Psoas muscle (tissue), 8 donors: ENCODE measurements around the gene PRKRIP1. TPM values are rescaled to one million over a fixed set of nuclear protein-coding genes. Genes with fewer than 3 reads are reported as not detected.
"Not testable (repeated sequence)": the region's sequence is repeated elsewhere in the genome, so short reads cannot be mapped to it uniquely, and the experiment has no call there.

Source experiments
- ATAC-seq, 4 donors: fragments of 200-7000 bp; cut with Tn5 transposase; one replicate each; pipeline ENCODE4 v1.9.1; 2020; ENCODE audit warnings: moderate library complexity in 3 of 4, mild to moderate bottlenecking in 2 of 4
- DNase-seq, 2 donors: peaks; one replicate each; pipeline ENCODE4 v3.0.0-alpha.2; 2020
- H3K27ac ChIP-seq: fragments of 200-600 bp; one replicate; pipeline ENCODE4 v1.8.0; 2022
- H3K27me3 ChIP-seq, 3 donors: fragments of 200-600 bp in 1 of 3; one replicate each; pipeline versions ENCODE4 v1.6.1 to v1.8.0; 2013 to 2022; ENCODE audit warnings: low read length in 2 of 3, mild to moderate bottlenecking in 2 of 3, moderate library complexity in 1 of 3; ENCODE audit not compliant: insufficient read depth in 3 of 3
- H3K36me3 ChIP-seq, 2 donors: fragments of 200-600 bp in 1 of 2; one replicate each; pipeline versions ENCODE4 v1.6.1 to v1.8.0; 2013 to 2022; ENCODE audit warnings: low read depth in 1 of 2, mild to moderate bottlenecking in 1 of 2, moderate library complexity in 1 of 2; ENCODE audit not compliant: insufficient read depth in 1 of 2
- H3K4me1 ChIP-seq: fragments of 200-600 bp; one replicate; pipeline ENCODE4 v1.8.0; 2022
- H3K4me3 ChIP-seq: fragments of 200-600 bp; one replicate; pipeline ENCODE4 v1.8.0; 2022; ENCODE audit warnings: mild to moderate bottlenecking
- H3K9me3 ChIP-seq: fragments of 200-600 bp; one replicate; pipeline ENCODE4 v1.8.0; 2022
- WGBS, 3 donors: extraction: QIAGEN DNeasy Blood & Tissue Kit; methylation state at CpG; one replicate each; pipeline versions ENCODE4 v1.1.6 to v1.1.7; 2013; 5-methylcytosine and 5-hydroxymethylcytosine counted together
- intact Hi-C, 2 donors: fragments of 100-400 bp; cut with DNase I; formaldehyde crosslinking; loops; one replicate each; pipeline versions ENCODE4 v1.11.0 to v1.14.2; 2022
- long read RNA-seq, 2 donors: library from polyadenylated mRNA; unstranded; transcript quantifications; one replicate each; pipeline ENCODE4 v2.0.0, GENCODE V29; 2021
- polyA plus RNA-seq, 3 donors: library from polyadenylated mRNA; stranded (reverse); fragments of 200-250 nt; gene quantifications; one replicate each; pipeline ENCODE4 v1.2.3, GENCODE V29; 2013
- total RNA-seq, 4 donors: library from RNA; stranded (reverse); fragmentation: NEBNext Ultra II Directional in 2 of 4; extraction: Animal tissue kit (Norgen Biotek cat#: 25700) in 2 of 4; gene quantifications; one replicate each; pipeline versions ENCODE4 v1.2.1 to v1.2.4, GENCODE V29; 2021 to 2023
- TF ChIP-seq, protein P1 (sequence below): fragments of 200-600 bp; IDR thresholded peaks from one replicate; pipeline ENCODE4 v1.8.0; 2022; ENCODE audit warnings: antibody characterized with exemption
- donor health status: healthy with polysubstance abuse.
- donor health status: DM: no; HTN: no; CAD: no; lungs with moderate emphysema.
- donor health status: Bipolar disorder and iron deficiency.
- donor health status: healthy.
- donor health status: DM: yes; HTN: yes; CAD: no.
- donor health status: DM: no; HTN: no; CAD: no.
- donor health status: DM: no; HTN: no; CAD: no.
- donor health status: DM: yes; HTN: yes; CAD: no.

PRKRIP1 gene, protein sequence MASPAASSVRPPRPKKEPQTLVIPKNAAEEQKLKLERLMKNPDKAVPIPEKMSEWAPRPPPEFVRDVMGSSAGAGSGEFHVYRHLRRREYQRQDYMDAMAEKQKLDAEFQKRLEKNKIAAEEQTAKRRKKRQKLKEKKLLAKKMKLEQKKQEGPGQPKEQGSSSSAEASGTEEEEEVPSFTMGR
- 10 to 100 TPM in 3 of 4 donors, 1 to 10 TPM in 1; 9.7 to 20.1 (median 13.2) TPM for total RNA-seq
- polyA plus RNA-seq = 10 to 100 TPM; 13.1 to 20.4 (median 15.9) TPM
- long read RNA-seq, donor 1, partial matches to known transcripts = 0 of 14 reads
- long read RNA-seq, donor 1, other reads (novel, unspliced or antisense) = 6 of 14 reads
- long read RNA-seq, donor 2, transcript PRKRIP1-201 (6 exons, 2,159 nt) = major isoform, 21 of 71 reads
- long read RNA-seq, donor 2, partial matches to known transcripts = 3 of 71 reads
- long read RNA-seq, donor 2, other reads (novel, unspliced or antisense) = 41 of 71 reads

DNA sequence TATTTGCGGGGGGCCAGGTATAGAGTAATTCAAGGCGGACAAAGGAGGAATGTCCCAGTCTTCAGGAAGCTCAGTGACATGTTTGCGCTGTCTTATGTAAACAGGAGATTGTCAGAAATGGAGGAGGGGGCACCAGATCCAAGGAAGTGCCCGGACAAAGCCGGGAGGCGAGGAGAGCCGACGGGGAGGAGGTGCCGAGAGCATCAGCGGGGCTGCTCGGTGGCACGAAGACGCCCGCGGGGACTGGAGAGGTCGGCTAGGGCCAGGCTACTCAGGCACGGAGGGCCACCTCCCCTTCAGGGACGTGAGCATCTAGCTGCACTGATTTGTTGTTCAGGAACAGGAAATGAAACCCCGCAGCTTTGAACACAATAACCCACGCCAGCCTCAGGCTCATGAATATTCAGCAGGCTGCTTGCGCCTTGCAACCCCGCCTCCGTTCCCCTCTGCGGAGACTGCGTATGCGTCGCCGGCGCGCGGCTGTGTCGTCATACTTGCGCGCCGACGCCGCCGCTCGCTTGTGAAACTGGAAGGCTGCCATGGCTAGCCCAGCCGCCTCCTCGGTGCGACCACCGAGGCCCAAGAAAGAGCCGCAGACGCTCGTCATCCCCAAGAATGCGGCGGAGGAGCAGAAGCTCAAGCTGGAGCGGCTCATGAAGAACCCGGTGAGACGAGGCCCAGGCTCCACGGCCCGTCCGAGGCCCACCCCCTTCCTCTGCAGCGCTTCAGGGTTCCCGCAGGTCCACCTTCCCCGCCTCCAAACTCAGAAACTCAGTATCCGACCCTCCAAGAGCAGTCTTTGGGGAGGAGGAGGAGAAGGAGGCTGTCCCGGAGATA is at the start of gene PRKRIP1:
Gene PRKRIP1, plus strand, starts transcription at position 491 of the 837 bp plus-strand sequence. Its CDS starts 49 bp downstream, at position 540.
- H3K9me3 ChIP-seq = no peaks in the 10 kb centered on the region
- peak within 1 kb of the TSS; percentile 79 for H3K4me3 ChIP-seq
- WGBS, 3 donors = 1% methylated on average over 56 to 57 of the region's 59 CpGs
- intact Hi-C loops = no loop called here
- H3K4me1 ChIP-seq = peaks cover 6% of the 10 kb centered on the region
- H3K27ac ChIP-seq = peak within 1 kb of the TSS; percentile 82
- peaks cover 0 to 40% of the 10 kb centered on the region in 2 donors for H3K36me3 ChIP-seq
- peak; percentile 86 to 91 (median 87) for ATAC-seq
- no peaks in the 10 kb centered on the region for H3K27me3 ChIP-seq
- TF ChIP-seq, protein P1, sequence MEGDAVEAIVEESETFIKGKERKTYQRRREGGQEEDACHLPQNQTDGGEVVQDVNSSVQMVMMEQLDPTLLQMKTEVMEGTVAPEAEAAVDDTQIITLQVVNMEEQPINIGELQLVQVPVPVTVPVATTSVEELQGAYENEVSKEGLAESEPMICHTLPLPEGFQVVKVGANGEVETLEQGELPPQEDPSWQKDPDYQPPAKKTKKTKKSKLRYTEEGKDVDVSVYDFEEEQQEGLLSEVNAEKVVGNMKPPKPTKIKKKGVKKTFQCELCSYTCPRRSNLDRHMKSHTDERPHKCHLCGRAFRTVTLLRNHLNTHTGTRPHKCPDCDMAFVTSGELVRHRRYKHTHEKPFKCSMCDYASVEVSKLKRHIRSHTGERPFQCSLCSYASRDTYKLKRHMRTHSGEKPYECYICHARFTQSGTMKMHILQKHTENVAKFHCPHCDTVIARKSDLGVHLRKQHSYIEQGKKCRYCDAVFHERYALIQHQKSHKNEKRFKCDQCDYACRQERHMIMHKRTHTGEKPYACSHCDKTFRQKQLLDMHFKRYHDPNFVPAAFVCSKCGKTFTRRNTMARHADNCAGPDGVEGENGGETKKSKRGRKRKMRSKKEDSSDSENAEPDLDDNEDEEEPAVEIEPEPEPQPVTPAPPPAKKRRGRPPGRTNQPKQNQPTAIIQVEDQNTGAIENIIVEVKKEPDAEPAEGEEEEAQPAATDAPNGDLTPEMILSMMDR = no peak
- DNase-seq = peak; percentile 83 to 89

DNA sequence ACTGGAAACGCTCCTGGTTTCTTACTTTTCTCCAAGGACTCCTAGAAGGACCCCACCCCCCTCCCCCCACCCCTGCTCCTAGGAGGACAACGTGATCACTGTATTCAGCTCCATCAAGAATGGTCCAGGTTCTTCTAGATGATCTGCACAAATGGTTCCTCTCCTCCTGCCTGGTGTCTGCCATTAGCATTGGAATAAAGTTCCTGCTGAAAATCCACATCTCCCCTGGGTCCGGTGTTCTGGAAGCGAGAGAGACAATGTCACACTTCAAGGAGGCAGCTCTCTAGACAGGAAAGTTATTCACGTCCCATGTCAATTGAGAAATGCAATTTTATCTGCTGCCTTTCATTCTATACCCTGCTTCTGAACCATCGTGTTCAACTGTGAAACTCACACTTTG is 49.2 kb upstream of the PRKRIP1 start:
- ATAC-seq, DNase-seq, H3K27me3 ChIP-seq, H3K36me3 ChIP-seq, H3K4me3 ChIP-seq, intact Hi-C loops, H3K27ac ChIP-seq, H3K4me1 ChIP-seq, H3K9me3 ChIP-seq: not testable (repeated sequence)
- 79 to 91% (median 84%) methylated on average over 2 of the region's 6 CpGs for WGBS, 3 donors

DNA sequence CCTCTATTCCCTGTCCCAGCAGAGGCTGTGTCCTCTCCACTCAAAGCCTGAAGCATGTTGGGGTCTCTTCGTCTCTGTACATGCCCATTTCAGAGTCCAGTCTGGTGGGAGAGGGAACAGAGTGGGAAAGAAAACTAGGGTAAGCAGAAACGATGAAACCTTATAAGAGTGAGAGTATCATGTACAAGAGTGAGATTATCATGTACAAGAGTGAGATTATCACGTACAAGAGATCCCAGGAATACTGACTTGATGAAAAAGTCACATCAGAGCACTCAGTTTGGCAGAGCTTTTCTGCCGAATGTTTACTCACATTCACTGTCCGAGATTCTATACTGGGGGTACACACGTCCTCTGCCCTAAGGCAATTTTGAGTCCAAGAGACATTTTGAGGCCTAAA is 39.8 kb upstream of the PRKRIP1 start, which contains the start of gene SPDYE6:
Gene SPDYE6, minus strand, starts transcription at position 101 of the 400 bp plus-strand sequence. CDS start 421 bp downstream, outside the sequence.
- WGBS, 3 donors = no CpG with 5 or more reads among the region's 6 CpGs
- H3K27me3 ChIP-seq, H3K27ac ChIP-seq, H3K4me3 ChIP-seq, DNase-seq, intact Hi-C loops, H3K9me3 ChIP-seq, H3K36me3 ChIP-seq, ATAC-seq, H3K4me1 ChIP-seq: not testable (repeated sequence)

DNA sequence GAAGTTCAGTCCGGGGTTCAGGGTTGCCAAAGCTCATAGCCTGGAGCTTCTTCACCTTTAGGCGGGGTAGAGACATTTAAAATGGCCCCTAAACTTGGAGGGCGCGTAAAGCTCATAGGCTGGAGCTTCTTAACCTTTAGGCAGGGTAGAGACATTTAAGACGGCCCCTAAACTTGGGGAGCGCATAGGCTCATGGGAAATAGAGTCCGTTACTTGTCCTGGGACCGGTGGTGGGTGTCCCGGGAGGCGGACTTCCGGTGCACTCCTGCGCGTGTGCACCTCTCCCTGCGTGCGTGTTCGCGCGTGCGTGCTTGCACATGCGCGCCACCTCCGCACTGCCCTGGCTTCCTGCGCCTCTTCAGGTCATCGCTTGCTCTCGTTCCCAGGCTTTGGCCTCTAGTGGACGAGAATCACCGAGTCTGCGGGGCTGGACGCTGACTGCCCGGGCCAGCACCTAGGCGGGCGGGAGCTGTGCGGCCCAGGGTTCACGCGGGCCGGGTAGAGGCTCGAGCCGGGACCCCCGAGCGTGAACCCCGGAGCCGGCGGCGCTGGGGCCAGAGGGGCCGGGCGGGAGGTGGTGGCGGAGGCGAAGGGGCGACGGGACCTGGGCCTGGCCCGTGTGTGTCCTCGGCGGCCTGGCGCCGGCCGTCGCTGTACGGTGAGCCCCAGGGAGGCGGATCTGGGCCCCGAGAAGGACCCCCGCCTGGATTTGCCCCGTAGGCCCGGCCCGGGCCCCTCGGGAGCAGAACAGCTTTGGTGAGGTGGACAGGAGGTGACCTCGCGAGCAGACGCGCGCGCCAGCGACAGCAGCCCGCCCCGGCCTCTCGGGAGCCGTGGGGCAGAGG is 32.4 kb upstream of the PRKRIP1 start:
- TF ChIP-seq, protein P1 = peak; percentile 18
- H3K9me3 ChIP-seq, H3K4me1 ChIP-seq, intact Hi-C loops, H3K27me3 ChIP-seq: not testable (repeated sequence)
- 0 to 1% (median 0%) methylated on average over 41 to 76 of the region's 76 CpGs for WGBS, 3 donors
- Histone ChIP-seq H3K27ac (peak overlapping the region; percentile 91), H3K36me3 (peaks cover 0 to 21% of the 10 kb centered on the region in 2 donors), H3K4me3 (peak overlapping the region; percentile 81)
- DNase-seq (peak; percentile 97 to 99), ATAC-seq (peak; percentile 99 to 100 (median 100))

DNA sequence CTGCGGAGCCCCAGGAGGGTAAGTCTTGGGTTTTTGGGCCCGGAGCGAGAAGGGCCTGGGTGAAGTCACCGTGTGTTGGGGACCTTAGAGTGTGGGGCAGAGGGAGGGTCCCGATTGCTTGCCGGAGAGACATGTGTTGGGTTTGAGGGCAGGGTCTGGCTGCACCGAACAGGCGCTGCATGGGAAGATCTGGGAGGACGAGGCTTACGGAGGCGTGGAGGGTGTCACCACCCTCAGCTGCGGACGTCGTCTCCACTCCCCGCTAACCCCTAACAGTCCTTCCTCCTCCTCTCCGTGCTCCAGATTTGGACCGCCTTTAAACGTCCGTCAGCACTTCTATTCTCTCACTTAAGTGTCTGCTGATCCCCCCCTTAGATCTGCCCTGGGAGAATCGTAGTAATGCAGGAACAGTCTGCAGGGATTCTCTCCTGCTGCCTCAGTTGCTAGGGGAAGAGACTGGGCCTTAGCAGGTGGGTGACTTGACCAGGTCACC is 31.7 kb upstream of the PRKRIP1 start:
- 0 to 2% (median 0%) methylated on average over 6 to 17 of the region's 20 CpGs for WGBS, 3 donors
- intact Hi-C loops, H3K4me1 ChIP-seq, H3K9me3 ChIP-seq, ATAC-seq, H3K27me3 ChIP-seq: not testable (repeated sequence)
- peak overlapping the region; percentile 81 for H3K4me3 ChIP-seq
- peaks cover 0 to 21% of the 10 kb centered on the region in 2 donors for H3K36me3 ChIP-seq
- H3K27ac ChIP-seq = peak overlapping the region; percentile 91
- peak in 1 of 2 donors; percentile 52 for DNase-seq

DNA sequence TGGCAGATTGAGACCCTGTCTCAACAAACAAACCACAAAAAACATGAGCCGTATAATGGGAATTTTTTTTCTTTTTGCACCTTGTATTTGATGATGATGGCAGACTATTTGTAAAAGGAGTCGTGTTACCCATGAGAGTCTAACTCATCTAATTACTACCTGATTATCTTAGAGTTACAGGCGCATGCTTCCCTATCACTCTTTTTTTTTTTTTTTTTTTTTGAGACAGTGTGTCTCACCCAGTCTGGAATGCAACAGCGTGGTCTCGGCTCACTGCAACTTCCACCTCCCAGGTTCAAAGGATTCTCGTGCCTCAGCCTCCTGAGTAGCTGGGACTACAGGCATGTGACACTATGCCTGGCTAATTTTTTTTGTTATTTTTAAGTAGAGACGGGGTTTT is 30.8 kb upstream of the PRKRIP1 start:
- H3K4me3 ChIP-seq = peak overlapping the region; percentile 81
- 41 to 68% (median 57%) methylated on average over 6 to 7 of the region's 7 CpGs for WGBS, 3 donors
- intact Hi-C loops = not testable (repeated sequence)

DNA sequence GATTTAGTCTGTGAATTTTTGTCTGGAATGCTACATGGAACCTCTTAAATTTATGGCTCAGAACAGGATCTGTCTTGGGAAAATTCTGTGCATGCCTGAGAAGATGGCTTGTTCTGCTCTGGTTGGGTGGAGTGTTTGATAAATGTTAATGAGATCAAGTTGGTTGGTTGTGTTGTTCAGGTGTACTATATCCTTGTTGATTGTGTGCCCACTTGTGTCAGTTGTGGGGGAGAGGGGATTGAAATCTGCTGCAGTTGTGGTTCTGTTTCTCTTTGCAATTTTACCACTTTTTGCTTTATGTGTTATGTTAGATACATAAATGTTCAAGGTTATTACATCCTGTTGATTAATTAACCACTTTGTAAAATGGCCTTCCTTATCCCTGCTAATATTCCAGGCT is 26.1 kb upstream of the PRKRIP1 start:
- DNase-seq, H3K27ac ChIP-seq, intact Hi-C loops, ATAC-seq, H3K4me3 ChIP-seq, H3K9me3 ChIP-seq, H3K27me3 ChIP-seq, H3K4me1 ChIP-seq: not testable (repeated sequence)
- peaks cover 0 to 34% of the 10 kb centered on the region in 2 donors for H3K36me3 ChIP-seq

More for the DNA sequence above, 30.8 kb upstream of the PRKRIP1 start:
- H3K4me1 ChIP-seq, ATAC-seq, H3K27ac ChIP-seq, DNase-seq, H3K27me3 ChIP-seq, H3K9me3 ChIP-seq: not testable (repeated sequence)
- H3K36me3 ChIP-seq = peaks cover 0 to 28% of the 10 kb centered on the region in 2 donors

DNA sequence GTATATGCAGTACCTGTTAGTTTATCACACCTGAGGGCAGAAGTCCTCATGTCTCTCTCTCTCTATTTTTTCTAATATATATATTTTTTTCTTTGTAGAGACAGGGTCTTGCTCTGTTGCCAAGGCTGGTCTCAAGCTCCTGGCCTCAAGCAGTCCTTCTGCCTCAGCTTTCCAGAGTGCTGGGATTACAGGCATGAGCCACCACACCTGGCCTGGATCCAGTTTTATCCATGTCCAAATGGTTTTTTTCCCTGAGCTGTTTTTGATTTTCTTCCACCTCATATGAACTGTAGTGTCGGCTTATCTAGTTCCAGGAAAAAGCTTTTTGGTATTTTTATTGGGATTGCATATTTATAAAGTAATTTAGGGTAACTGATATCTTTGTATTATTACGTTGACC is 23.4 kb upstream of the PRKRIP1 start:
- DNase-seq, H3K4me1 ChIP-seq, H3K9me3 ChIP-seq, H3K27me3 ChIP-seq, H3K4me3 ChIP-seq, H3K27ac ChIP-seq, intact Hi-C loops: not testable (repeated sequence)
- peaks cover 0 to 46% of the 10 kb centered on the region in 2 donors for H3K36me3 ChIP-seq
- WGBS, 3 donors = 31 to 55% (median 35%) methylated on average over 2 of the region's 2 CpGs
- ATAC-seq = peak in 1 of 4 donors; percentile 46
